ENCODE results near the gene DARS1. TPM values are rescaled to one million over a fixed set of nuclear protein-coding genes. Genes with fewer than 3 reads are reported as not detected.

DARS1 gene
- total RNA-seq, 1 experiment from 2014 or later, result 56.7 TPM

- Histone ChIP-seq H3K27ac (ENCODE audit: low read length) (no peak overlapping the region), H3K4me1 (ENCODE audit: insufficient read depth, low read length) (no peaks in the 10 kb centered on the region), H2AFZ (ENCODE audit: low read length) (no peak overlapping the region), H3K79me2 (ENCODE audit: low read length) (no peaks in the 10 kb centered on the region), H3K27me3 (ENCODE audit: low read length) (no peaks in the 10 kb centered on the region), H3K4me2 (ENCODE audit: low read length) (no peak overlapping the region), H3K4me3 (ENCODE audit: low read length) (no peak overlapping the region), H3K9ac (ENCODE audit: low read length) (no peak overlapping the region), H3K9me3 (ENCODE audit: low read length) (no peaks in the 10 kb centered on the region), H3F3A (ENCODE audit: low read length, unreplicated experiment) (no peaks in the 10 kb centered on the region), H3K36me3 (ENCODE audit: low read depth, low read length) (peaks cover 13% of the 10 kb centered on the region), H4K20me1 (ENCODE audit: low read length) (no peaks in the 10 kb centered on the region), H3K9me2 (replicated peaks; ENCODE audit: low read length) (no peaks in the 10 kb centered on the region)
- ATAC-seq (0 out of 2 replicates have a peak, but pooled peaks have one; percentile 15), DNase-seq (no peak)
- TF ChIP-seq CTCF (conservative IDR thresholded peaks at IDR 0.05; ENCODE audit: low read depth, low read length) (no peak), EZH2 (IDR thresholded peaks at IDR 0.05; ENCODE audit: low read length, unreplicated experiment) (no peak), EZH2phosphoT487 (IDR thresholded peaks at IDR 0.05; ENCODE audit: borderline replicate concordance, low read length) (no peak)
- POLR2A ChIA-PET (ENCODE audit: unreplicated experiment), result no interaction called here
- CTCF ChIA-PET, result no interaction called here
- intact Hi-C loops (cut with micrococcal nuclease), result no loop called here
- no TSS peak for BruUV-seq (replicated peaks)
These were observed 58.8 kb downstream of the DARS1 start for GRCh38 chr2:135926605-135927004.

DNA sequence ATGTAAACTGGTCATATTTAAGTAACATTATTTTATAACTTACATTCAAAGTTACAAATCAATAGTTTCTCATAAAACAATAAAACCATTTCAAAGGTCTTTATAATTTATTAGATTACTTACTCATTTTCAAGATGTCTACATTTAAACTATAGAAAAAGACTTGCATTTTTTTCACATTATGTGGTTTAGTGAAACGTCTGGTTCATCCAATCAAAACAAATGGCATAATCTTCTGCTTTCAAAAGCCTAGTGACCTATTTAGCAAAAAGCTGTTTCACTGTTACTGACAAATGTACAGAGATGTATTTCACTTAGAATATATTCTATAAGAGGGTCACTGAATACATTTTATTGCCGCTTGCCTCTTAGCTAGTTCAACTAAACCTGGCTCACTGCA, 59.9 kb downstream of the DARS1 start:
- H3K79me2 ChIP-seq (ENCODE audit: low read length), result no peaks in the 10 kb centered on the region
- no peaks in the 10 kb centered on the region for H3K9me2 ChIP-seq (replicated peaks; ENCODE audit: low read length)
- H3K9ac ChIP-seq (ENCODE audit: low read length), result no peak overlapping the region
- TF ChIP-seq CTCF (conservative IDR thresholded peaks at IDR 0.05; ENCODE audit: low read depth, low read length), result no peak
- TF ChIP-seq EZH2 (IDR thresholded peaks at IDR 0.05; ENCODE audit: low read length, unreplicated experiment), result no peak
- no peak for TF ChIP-seq EZH2phosphoT487 (IDR thresholded peaks at IDR 0.05; ENCODE audit: borderline replicate concordance, low read length)
- no peak overlapping the region for H3K27ac ChIP-seq (ENCODE audit: low read length)
- ChIA-PET POLR2A (ENCODE audit: unreplicated experiment) (interaction anchor here (0.5 kb wide), 1 partner anchor 81 kb away, joined by 4 read pairs; no protein-coding TSS in a partner anchor), CTCF (no interaction called here)
- peaks cover 13% of the 10 kb centered on the region; the same call in 1 of the 2 replicates for H3K36me3 ChIP-seq (ENCODE audit: low read depth, low read length)
- H2AFZ ChIP-seq (ENCODE audit: low read length), result no peak overlapping the region
- H3K4me1 ChIP-seq (ENCODE audit: insufficient read depth, low read length), result no peaks in the 10 kb centered on the region
- no peak overlapping the region for H3K4me3 ChIP-seq (ENCODE audit: low read length)
- no peaks in the 10 kb centered on the region for H3F3A ChIP-seq (ENCODE audit: low read length, unreplicated experiment)
- ATAC-seq (no peak), DNase-seq (no peak)
- no peak overlapping the region for H3K4me2 ChIP-seq (ENCODE audit: low read length)
- H3K9me3 ChIP-seq (ENCODE audit: low read length), result no peaks in the 10 kb centered on the region
- no peaks in the 10 kb centered on the region for H3K27me3 ChIP-seq (ENCODE audit: low read length)
- BruUV-seq (replicated peaks), result no TSS peak
- H4K20me1 ChIP-seq (ENCODE audit: low read length), result no peaks in the 10 kb centered on the region
- intact Hi-C loops (cut with micrococcal nuclease), result no loop called here

- DNase-seq, result peak; percentile 76
- no peaks in the 10 kb centered on the region for H3K9me2 ChIP-seq (replicated peaks; ENCODE audit: low read length)
- peak; percentile 31; the same call in 1 of the 2 replicates for ATAC-seq
- ChIA-PET POLR2A (ENCODE audit: unreplicated experiment) (no interaction called here), CTCF (no interaction called here)
- H3F3A ChIP-seq (ENCODE audit: low read length, unreplicated experiment), result no peaks in the 10 kb centered on the region
- H3K27me3 ChIP-seq (ENCODE audit: low read length), result no peaks in the 10 kb centered on the region
- H3K79me2 ChIP-seq (ENCODE audit: low read length), result no peaks in the 10 kb centered on the region
- peaks cover 15% of the 10 kb centered on the region for H3K4me1 ChIP-seq (ENCODE audit: insufficient read depth, low read length)
- H3K4me2 ChIP-seq (ENCODE audit: low read length), result no peak overlapping the region
- TF ChIP-seq CTCF (conservative IDR thresholded peaks at IDR 0.05; ENCODE audit: low read depth, low read length), result peak; percentile 65
- no peak for TF ChIP-seq EZH2 (IDR thresholded peaks at IDR 0.05; ENCODE audit: low read length, unreplicated experiment)
- no peak overlapping the region for H3K4me3 ChIP-seq (ENCODE audit: low read length)
- BruUV-seq (replicated peaks), result no TSS peak
- H3K9ac ChIP-seq (ENCODE audit: low read length), result no peak overlapping the region
- no peak overlapping the region for H3K27ac ChIP-seq (ENCODE audit: low read length)
- intact Hi-C loops (cut with micrococcal nuclease), result loop anchor here (5.0 kb wide), 2 partner anchors 71 to 321 kb away; partner anchors contain the start of gene DARS1
- peaks cover 7% of the 10 kb centered on the region for H3K36me3 ChIP-seq (ENCODE audit: low read depth, low read length)
- H2AFZ ChIP-seq (ENCODE audit: low read length), result no peak overlapping the region
- no peaks in the 10 kb centered on the region for H4K20me1 ChIP-seq (ENCODE audit: low read length)
- no peaks in the 10 kb centered on the region for H3K9me3 ChIP-seq (ENCODE audit: low read length)
These were observed 69.2 kb downstream of the DARS1 start for GRCh38 chr2:135916207-135916606.

All from PC-3 (cell line).